HS-5 (cell line): ENCODE measurements around the gene NOL11.
"Not testable (repeated sequence)": the region's sequence is repeated elsewhere in the genome, so short reads cannot be mapped to it uniquely, and the experiment has no call there.

Source experiments
- DNase-seq: peaks from one replicate; pipeline ENCODE4 v3.0.0-alpha.2; 2012; ENCODE audit warnings: low read depth

The NOL11 gene

GRCh38 chr17:67717624-67718324 is at the start of gene NOL11:
Gene NOL11, plus strand, starts transcription at chr17:67717936. Its CDS starts 12 bp downstream, at chr17:67717948.
- DNase-seq, result peak; percentile 92

- no peak for DNase-seq
These were observed 46.2 kb upstream of the NOL11 start for GRCh38 chr17:67671493-67671892.

- DNase-seq, result no peak
These were observed 45.0 kb upstream of the NOL11 start for GRCh38 chr17:67672592-67673335.

GRCh38 chr17:67675481-67675880 is 42.3 kb upstream of the NOL11 start:
- DNase-seq, result no peak

GRCh38 chr17:67676305-67676704 is 41.4 kb upstream of the NOL11 start:
- no peak for DNase-seq

GRCh38 chr17:67678414-67678813 is 39.3 kb upstream of the NOL11 start:
- no peak for DNase-seq

- no peak for DNase-seq
These were observed 38.5 kb upstream of the NOL11 start for GRCh38 chr17:67679225-67679624.

- DNase-seq, result no peak
These were observed 38.0 kb upstream of the NOL11 start for GRCh38 chr17:67679721-67680120.

- no peak for DNase-seq
These were observed 37.1 kb upstream of the NOL11 start for GRCh38 chr17:67680445-67681224.

GRCh38 chr17:67682196-67682595 is 35.5 kb upstream of the NOL11 start:
- no peak for DNase-seq

GRCh38 chr17:67685351-67685750 is 32.4 kb upstream of the NOL11 start:
- DNase-seq, result no peak

- DNase-seq, result no peak
These were observed 31.5 kb upstream of the NOL11 start for GRCh38 chr17:67686241-67686640.

- DNase-seq, result no peak
These were observed 30.2 kb upstream of the NOL11 start for GRCh38 chr17:67687511-67687910.

GRCh38 chr17:67689534-67690177 is 28.1 kb upstream of the NOL11 start:
- DNase-seq, result peak; percentile 25

GRCh38 chr17:67693811-67694210 is 23.9 kb upstream of the NOL11 start:
- no peak for DNase-seq

GRCh38 chr17:67696347-67696746 is 21.4 kb upstream of the NOL11 start:
- no peak for DNase-seq

GRCh38 chr17:67696853-67697498 is 20.8 kb upstream of the NOL11 start:
- no peak for DNase-seq

- no peak for DNase-seq
These were observed 17.6 kb upstream of the NOL11 start for GRCh38 chr17:67700037-67700724.

GRCh38 chr17:67700725-67701119 is 17.0 kb upstream of the NOL11 start:
- DNase-seq, result no peak

- DNase-seq, result not testable (repeated sequence)
These were observed 14.9 kb upstream of the NOL11 start for GRCh38 chr17:67702861-67703260.

GRCh38 chr17:67707442-67707841 is 10.3 kb upstream of the NOL11 start:
- DNase-seq, result no peak
